Gastrocnemius medialis (tissue), 4 donors: ENCODE measurements around the gene PGAP3.

Experiments
- POLR2A ChIP-seq, 2 donors: fragments of 450-650 bp; IDR thresholded peaks; one replicate each; pipeline ENCODE4 v1.6.1; 2017; ENCODE audit warnings: antibody characterized with exemption in 2 of 2, mild to moderate bottlenecking in 2 of 2, moderate library complexity in 2 of 2
- TF ChIP-seq, protein P1 (sequence below), 5 experiments: fragments of 450-650 bp in 3 of 5; fragments of 200-600 bp in 2 of 5; sonication (generic) in 2 of 5; IDR thresholded peaks in 4 of 5; conservative IDR thresholded peaks in 1 of 5; 1 replicate in 4 of 5; 2 replicates in 1 of 5; pipeline ENCODE4 v1.5.1; 2016 to 2019; ENCODE audit warnings: antibody characterized with exemption in 5 of 5, mild to moderate bottlenecking in 3 of 5, moderate library complexity in 3 of 5

DNA sequence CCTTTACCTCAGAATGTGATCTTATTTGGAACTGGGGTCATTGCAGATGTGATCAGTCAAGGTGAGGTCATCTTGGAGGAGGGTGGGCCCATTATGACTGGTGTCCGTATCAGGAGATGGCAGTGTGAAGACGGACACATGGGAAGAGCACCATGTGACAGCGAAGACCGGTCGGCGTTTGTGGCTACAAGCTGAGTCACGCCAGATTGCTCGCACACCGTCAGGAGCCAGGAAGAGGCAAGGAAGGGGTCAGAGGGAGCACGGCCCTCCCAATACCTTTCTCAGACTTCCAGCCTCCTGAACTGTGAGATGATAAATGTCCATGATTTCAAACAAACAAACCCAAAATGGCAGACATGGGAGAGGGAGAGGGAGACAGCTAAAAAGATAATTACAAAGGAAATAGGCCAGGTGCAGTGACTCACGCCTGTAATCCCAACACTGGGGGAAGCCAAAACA is 37.7 kb downstream of the PGAP3 start:
- TF ChIP-seq POLR2A (IDR thresholded peaks at IDR 0.05) = no peak
- TF ChIP-seq, protein P1, sequence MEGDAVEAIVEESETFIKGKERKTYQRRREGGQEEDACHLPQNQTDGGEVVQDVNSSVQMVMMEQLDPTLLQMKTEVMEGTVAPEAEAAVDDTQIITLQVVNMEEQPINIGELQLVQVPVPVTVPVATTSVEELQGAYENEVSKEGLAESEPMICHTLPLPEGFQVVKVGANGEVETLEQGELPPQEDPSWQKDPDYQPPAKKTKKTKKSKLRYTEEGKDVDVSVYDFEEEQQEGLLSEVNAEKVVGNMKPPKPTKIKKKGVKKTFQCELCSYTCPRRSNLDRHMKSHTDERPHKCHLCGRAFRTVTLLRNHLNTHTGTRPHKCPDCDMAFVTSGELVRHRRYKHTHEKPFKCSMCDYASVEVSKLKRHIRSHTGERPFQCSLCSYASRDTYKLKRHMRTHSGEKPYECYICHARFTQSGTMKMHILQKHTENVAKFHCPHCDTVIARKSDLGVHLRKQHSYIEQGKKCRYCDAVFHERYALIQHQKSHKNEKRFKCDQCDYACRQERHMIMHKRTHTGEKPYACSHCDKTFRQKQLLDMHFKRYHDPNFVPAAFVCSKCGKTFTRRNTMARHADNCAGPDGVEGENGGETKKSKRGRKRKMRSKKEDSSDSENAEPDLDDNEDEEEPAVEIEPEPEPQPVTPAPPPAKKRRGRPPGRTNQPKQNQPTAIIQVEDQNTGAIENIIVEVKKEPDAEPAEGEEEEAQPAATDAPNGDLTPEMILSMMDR (IDR thresholded peaks at IDR 0.05 in 4 of 5, conservative IDR thresholded peaks at IDR 0.05 in 1 of 5) = no peak
